Nephron progenitor cell (in vitro differentiated cells): ENCODE measurements around the gene UQCR10.

Experiments
- DNase-seq: peaks from one replicate; pipeline ENCODE4 v3.0.0; 2021
- H3K27ac Mint-ChIP-seq: 2 replicates; pipeline ENCODE4 v1.8.0; 2021; ENCODE audit warnings: mild to moderate bottlenecking, moderate library complexity, mixed read lengths
- H3K27me3 Mint-ChIP-seq: 2 replicates; pipeline ENCODE4 v1.8.0; 2021; ENCODE audit warnings: mild to moderate bottlenecking, low read depth, mixed read lengths; ENCODE audit not compliant: poor library complexity
- H3K36me3 Mint-ChIP-seq: 2 replicates; pipeline ENCODE4 v1.8.0; 2021; ENCODE audit warnings: low read depth, mixed read lengths
- H3K4me1 Mint-ChIP-seq: 2 replicates; pipeline ENCODE4 v1.8.0; 2021; ENCODE audit warnings: mixed read lengths
- H3K4me3 Mint-ChIP-seq: 2 replicates; pipeline ENCODE4 v1.8.0; 2021; ENCODE audit warnings: mild to moderate bottlenecking, moderate library complexity, mixed read lengths
- H3K9me3 Mint-ChIP-seq: 2 replicates; pipeline ENCODE4 v1.8.0; 2021; ENCODE audit warnings: mild to moderate bottlenecking, moderate library complexity, mixed read lengths
- TF ChIP-seq, protein P1 (sequence below): fragments of 200-600 bp; sonication (generic); IDR thresholded peaks from 2 replicates; pipeline ENCODE4 v1.5.0; 2021; ENCODE audit warnings: antibody characterized with exemption

The UQCR10 gene

DNA sequence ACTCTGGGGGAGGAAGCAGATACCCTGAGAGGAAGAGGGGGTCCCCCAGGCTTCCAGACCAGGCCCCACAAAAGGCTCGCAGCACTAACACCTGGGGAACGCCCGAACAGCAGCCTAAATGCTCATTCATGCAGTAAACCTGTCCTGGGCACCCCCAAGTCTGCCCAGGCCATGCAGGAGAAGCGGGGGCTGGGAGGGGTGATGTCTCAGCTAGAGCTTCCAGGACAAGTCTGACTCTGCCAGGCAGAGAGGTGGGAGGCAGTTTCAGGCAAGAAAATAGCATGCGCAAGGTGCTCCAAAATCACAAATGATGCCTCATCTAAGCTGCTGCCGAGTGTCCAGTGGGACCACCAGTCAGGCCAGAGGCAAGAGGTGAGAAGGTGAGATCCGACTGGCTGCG is 32.8 kb upstream of the UQCR10 start:
- H3K36me3 Mint-ChIP-seq, result peaks cover 5% of the 10 kb centered on the region
- no peak overlapping the region for H3K4me3 Mint-ChIP-seq
- H3K27ac Mint-ChIP-seq, result no peak overlapping the region
- TF ChIP-seq, protein P1, sequence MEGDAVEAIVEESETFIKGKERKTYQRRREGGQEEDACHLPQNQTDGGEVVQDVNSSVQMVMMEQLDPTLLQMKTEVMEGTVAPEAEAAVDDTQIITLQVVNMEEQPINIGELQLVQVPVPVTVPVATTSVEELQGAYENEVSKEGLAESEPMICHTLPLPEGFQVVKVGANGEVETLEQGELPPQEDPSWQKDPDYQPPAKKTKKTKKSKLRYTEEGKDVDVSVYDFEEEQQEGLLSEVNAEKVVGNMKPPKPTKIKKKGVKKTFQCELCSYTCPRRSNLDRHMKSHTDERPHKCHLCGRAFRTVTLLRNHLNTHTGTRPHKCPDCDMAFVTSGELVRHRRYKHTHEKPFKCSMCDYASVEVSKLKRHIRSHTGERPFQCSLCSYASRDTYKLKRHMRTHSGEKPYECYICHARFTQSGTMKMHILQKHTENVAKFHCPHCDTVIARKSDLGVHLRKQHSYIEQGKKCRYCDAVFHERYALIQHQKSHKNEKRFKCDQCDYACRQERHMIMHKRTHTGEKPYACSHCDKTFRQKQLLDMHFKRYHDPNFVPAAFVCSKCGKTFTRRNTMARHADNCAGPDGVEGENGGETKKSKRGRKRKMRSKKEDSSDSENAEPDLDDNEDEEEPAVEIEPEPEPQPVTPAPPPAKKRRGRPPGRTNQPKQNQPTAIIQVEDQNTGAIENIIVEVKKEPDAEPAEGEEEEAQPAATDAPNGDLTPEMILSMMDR, result no peak
- peaks cover 28% of the 10 kb centered on the region for H3K4me1 Mint-ChIP-seq
- H3K9me3 Mint-ChIP-seq, result no peaks in the 10 kb centered on the region
- peaks cover 11% of the 10 kb centered on the region for H3K27me3 Mint-ChIP-seq
- no peak for DNase-seq

DNA sequence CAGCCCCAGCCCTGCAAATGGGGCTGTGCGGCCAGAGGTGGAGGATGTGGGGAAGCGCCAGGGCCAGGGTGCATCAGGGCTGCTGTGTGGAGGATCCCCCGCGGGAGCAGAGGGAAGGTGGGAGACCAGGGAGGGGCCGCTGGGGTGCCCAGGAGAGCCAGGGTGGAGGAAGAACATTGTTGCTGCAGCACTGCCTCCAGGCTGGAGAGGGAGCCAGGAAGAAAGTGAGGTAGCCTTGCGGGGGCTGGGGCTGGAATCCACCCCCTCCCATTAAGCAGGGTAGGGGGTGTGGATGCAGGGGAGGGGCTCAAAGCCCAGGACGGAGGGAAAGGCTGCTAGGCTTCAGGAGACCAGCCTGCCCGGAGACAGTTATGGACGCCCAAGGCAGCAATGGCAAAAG is 32.3 kb upstream of the UQCR10 start:
- no peak for DNase-seq
- Mint-ChIP-seq H3K4me1 (peaks cover 28% of the 10 kb centered on the region), H3K27ac (no peak overlapping the region), H3K4me3 (no peak overlapping the region), H3K27me3 (peaks cover 11% of the 10 kb centered on the region), H3K9me3 (no peaks in the 10 kb centered on the region), H3K36me3 (peaks cover 5% of the 10 kb centered on the region)
- TF ChIP-seq, protein P1, result no peak

DNA sequence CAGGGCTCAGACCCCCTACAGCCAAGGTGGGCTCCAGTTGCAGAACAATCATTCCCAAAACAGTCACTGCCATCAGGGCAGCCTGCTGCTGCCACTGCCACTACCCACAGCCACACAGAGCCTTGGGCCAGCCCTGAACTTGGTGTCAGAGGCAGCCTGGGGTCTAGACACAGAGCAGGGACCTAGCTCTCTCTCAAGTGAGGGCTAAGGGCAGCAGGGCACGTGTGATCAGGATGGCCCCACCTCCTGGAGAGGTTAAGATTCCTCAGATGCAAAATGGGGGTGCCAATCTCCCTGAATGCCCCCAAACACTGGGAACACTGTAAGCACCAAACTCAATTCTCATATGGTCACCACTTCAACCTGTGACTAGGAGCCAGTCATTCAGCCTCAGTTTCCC is 31.8 kb upstream of the UQCR10 start:
- Mint-ChIP-seq H3K27ac (no peak overlapping the region), H3K9me3 (no peaks in the 10 kb centered on the region), H3K4me1 (peaks cover 28% of the 10 kb centered on the region), H3K27me3 (peaks cover 11% of the 10 kb centered on the region), H3K36me3 (peaks cover 5% of the 10 kb centered on the region), H3K4me3 (no peak overlapping the region)
- DNase-seq, result no peak
- TF ChIP-seq, protein P1, result no peak

DNA sequence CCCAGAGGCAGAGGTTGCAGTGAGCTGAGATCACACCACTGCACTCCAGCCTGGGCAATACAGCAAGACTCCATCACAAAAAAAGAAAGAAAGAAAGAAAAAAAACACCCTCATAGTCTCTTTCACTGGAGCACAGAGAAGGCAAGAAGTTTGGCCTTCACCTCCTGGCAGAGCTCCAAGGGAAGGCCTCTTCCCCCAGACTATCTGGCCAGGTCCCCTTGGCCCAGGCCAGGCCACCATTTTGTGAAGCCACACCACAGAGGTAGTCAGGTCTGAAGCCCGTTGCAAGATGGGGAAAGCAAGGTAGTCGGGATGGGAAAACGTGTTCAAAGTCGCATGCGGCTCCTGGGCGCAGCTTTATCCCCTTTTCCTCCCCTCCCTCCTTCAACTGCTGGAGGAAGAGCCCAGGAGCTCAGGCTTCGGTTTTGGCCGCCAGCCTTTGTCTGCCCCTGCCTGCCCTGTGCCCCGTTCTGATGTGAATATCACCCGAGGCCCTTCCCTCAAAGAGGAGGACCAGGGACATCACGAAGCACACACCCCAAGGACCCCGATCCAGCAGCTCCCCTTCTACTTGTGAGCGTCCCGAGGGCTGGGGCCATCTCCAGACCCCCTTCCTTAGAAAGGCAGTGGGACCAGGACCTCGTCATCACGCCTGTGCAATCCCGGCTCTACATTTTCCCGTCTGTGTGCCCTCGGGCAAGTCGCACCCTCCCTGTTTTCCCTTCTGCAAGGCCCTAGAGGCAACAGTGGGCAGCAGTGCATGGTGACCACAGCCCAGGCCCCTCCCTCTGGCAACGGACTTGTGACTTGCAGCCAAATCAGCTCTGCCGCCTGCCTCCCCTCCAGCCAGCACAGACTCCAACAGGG is 29.7 kb upstream of the UQCR10 start:
- TF ChIP-seq, protein P1, result no peak
- peaks cover 25% of the 10 kb centered on the region for H3K4me1 Mint-ChIP-seq

DNA sequence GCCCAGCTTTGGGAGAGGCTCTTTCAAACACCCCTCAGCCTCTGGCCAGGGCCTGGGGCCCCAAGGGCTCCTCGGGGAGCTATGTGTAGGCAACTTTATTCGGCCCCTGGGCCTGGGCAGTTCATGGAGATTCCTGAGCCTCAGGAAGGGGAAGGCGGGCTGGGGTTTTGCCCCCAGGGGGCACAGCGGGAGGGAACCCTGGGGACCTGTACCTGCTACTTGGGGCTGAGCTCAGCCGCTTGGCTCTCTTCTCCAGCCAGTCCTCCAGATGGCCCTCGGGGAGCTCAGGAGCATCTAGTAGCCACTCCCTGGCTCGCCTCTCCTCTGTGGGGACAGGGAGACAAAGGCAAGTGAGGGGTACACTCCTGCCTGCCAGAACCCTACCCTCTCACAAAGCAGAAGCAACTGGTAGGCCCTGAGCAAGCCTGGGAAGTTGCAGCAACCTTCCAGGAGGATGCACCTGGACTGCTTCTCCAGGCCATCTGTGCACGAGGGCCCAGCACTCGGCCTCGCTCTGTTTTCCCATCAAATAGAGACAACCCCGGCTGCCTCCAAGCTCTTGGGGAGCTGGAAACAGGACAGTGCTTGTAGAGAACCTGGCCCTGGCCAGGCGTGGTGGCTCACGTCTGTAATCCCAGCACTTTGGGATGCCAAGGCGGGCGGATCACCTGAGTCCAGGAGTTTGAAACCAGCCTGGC is 28.9 kb upstream of the UQCR10 start:
- Mint-ChIP-seq H3K9me3 (no peaks in the 10 kb centered on the region), H3K4me1 (peaks cover 19% of the 10 kb centered on the region), H3K27ac (no peak overlapping the region), H3K36me3 (peaks cover 14% of the 10 kb centered on the region), H3K4me3 (no peak overlapping the region), H3K27me3 (peaks cover 11% of the 10 kb centered on the region)
- TF ChIP-seq, protein P1, result no peak
- no peak for DNase-seq

More for the DNA sequence above, 29.7 kb upstream of the UQCR10 start:
- H3K27me3 Mint-ChIP-seq, result peaks cover 11% of the 10 kb centered on the region
- H3K27ac Mint-ChIP-seq, result no peak overlapping the region
- peaks cover 14% of the 10 kb centered on the region for H3K36me3 Mint-ChIP-seq
- no peaks in the 10 kb centered on the region for H3K9me3 Mint-ChIP-seq
- no peak overlapping the region for H3K4me3 Mint-ChIP-seq
- no peak for DNase-seq
